HG03354 (cell line): ENCODE measurements around the gene TMEM171.

Experiments
- ATAC-seq: cut with Tn5 transposase; IDR thresholded peaks from one replicate; pipeline ENCODE4 v1.9.1; 2021; ENCODE audit warnings: mild to moderate bottlenecking; ENCODE audit not compliant: unreplicated experiment, poor library complexity, severe bottlenecking

Gene TMEM171

DNA sequence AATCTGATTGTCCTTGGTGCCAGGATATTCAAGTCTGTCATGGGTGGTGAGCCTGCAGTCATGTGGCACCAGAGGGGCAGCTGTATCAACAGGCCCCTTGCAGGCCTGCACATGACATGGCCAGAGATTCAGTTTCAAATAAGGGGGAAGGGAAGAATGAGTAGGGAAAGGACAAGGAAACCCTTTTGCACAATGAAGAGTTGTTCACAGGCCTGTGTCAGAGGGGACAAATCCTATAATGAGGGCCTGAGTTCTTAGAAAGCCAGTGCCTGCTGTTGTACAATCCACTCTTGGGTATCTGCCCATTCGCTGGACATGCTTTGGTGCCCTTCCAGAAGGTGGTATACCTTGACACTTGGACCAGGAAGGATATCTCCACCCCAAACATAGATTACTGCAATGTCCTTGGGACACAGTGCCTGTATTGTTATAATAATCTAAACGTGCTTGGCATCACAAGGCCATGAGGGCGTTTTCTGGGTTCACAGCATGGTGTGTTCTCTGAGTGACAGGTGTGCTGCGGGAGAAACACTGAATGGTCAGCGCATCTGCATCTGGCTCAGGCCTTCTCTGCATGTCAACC lies 1.9 kb upstream of the TMEM171 start:
- ATAC-seq = no peak

DNA sequence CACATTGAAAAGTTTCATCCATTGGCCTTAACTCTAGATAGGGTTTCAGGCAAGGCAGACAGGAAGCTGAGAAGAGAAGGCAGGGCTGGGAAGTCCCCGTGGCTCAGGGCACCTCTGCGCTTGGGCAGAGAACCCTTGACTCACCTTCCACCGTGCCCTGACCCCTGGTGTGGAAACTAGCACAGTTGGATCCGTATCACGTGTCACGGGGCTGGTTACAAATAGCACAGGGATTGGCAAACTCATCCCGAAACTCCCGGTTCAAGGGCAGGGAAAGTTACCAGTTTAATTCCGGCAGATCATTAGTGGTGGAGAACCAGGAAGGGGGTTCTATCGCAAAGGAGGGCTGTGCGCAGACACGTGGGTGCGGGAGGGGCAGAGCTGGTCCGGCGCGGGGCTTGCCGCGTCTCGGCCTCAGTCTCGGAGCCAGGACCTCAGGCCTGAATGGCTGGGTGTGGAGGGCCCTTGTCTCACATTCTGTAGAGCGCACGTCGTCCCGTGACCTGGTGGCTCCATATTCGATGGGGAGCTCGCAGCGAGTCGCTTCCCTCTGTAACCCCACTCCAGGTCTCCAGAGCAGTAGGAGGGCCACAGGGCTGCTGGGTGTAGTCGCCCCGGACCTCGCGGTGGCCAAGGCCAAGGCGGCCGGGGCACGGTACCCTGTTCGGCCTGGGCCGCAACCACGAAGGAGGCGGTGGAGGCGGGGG lies 771 bp upstream of the TMEM171 start:
- no peak for ATAC-seq

DNA sequence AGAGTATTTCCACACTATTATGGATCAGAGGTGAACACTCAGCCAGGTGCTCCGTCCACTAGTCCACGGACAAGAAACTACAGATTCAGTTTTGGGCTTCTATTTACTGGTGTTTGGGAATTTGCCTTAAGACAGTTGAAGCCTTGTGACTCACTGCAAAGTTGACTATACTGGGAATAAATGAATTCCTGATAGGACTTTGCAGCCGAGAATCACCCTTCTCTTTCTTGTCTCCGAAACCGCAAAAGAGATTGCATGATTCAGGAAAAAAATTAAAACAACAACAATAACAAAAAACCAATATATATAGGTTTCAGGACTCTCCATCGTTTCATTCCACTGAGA lies 716 bp downstream of the TMEM171 start:
- no peak for ATAC-seq

DNA sequence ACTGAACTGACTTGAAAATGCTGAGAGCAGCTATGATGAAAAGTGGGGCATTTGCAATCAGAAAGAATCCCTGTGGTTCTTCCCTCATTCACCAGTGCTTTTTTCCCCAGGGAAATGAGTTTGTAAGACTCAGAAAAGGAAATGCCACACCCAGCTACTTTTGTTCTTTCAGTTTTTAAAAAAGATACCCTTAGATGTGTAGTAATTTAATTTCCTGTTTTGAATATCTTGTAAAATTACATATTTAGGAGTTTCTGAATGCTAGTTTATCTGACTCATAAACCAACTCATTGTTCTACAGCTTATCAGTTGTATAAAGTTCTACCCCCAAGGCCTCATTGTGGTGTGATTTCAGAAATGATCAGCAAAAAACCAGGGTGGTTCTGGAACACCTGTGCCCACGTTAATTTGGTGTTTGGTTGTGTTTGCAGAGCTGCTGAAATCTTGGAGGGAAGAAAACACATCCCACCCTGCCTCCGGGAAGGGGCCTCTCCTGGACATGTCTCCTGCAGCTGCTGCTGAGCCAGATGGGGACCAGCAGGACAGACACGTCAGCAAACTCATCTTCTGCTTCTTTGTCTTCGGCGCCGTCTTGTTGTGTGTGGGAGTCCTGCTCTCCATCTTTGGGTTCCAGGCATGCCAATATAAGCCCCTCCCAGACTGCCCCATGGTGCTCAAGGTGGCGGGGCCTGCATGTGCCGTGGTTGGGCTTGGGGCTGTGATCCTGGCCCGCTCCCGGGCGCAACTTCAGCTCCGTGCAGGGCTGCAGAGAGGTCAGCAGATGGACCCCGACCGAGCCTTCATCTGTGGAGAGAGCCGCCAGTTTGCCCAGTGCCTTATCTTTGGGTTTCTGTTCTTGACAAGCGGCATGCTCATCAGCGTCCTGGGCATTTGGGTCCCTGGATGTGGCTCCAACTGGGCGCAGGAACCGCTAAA lies 2.8 kb downstream of the TMEM171 start:
- ATAC-seq = no peak

DNA sequence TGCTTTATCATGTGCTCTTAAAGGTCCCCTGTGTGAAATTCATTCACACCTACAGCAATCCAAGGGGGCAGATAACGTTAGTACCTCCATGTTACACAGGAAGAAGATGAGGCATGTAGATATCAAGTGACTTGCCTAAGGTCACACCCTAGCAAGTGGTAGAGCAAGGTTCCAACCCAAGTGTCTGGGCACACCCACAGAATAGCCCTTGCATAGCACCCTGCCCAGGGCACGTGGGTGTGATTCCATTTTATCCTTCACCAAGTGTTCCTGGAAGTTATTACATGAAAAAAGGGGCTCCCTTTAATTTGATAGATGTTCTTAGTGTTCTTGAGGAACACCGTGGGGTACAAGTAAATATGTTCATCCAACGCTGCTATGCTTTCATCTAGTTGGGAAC lies 4.9 kb downstream of the TMEM171 start:
- no peak for ATAC-seq

DNA sequence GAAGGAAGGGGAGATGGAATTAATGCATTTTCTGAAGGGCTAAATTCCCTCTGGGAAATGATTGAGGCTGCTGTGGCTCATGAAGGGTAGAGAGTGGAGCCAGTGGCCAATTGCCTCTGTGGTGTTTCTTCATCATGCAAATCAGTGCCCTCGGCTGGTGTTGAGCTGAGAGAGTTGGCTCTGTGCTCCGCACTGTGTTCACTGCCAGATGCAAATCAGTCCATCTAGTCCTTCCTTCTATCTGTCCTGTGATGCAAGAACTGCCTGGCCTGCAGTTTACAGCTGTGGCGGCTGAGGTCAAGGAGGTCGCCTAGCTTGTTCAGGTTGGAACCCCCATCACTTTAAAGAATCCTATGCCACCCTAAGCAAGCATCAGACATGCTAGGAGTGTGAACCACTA lies 6.0 kb downstream of the TMEM171 start:
- no peak for ATAC-seq

DNA sequence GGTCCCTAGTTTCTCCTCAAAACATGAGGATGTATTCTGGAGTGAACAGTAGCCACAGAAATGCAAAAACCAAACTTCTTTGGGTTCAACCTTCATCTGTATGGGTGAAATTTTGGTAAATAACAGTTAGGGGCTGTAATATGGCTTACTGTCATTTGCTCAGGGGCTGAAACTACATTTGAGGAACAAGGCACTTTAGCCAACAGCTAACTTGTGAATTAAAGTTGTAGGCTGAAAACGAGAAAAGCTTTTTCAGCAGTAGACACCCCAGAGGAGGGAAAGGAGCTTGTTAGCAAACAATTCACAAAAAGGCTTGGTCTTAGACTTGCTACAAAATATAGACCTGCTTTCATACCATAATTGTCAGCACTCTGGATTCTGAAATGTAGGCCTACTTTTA lies 6.6 kb downstream of the TMEM171 start:
- ATAC-seq = no peak

DNA sequence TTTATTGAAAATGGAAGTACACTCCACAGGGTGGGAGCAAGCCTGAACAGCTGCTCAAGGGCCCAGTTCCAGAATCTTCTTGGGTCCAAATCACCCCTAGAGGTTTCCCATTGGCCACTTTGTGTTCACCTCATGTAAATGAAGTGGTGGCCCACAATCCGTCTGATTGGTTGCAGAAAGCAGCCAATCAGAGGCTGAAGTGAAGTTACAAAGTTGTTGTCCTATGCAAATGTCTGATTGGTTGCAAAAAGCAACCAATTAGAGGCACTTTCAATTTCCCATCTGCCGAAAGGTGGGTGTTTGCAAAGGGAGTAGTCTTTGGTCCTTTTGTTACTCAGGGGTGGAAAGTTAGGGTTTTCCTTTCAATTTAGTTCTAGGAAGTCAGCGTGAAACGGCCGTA lies 8.8 kb downstream of the TMEM171 start:
- ATAC-seq = no peak

DNA sequence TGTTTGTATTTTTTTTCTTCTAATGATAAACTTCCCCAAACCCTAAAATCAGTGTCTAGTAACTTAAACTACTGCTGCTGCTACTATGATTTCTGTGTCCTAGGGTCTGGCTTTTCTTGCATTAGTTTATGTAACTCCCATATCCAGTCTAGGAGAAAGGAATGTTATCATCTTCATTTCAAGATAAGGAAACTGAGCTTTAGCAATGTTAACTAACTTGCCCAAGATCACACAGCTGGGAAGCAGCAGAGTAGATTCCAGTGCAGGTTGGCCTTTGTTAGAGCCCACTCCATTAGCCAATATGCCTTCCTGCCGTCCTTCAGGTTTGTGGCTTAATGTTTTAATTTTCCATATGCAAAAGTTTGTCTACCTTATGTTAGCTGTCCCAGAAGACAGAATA lies 10.4 kb downstream of the TMEM171 start:
- no peak for ATAC-seq

DNA sequence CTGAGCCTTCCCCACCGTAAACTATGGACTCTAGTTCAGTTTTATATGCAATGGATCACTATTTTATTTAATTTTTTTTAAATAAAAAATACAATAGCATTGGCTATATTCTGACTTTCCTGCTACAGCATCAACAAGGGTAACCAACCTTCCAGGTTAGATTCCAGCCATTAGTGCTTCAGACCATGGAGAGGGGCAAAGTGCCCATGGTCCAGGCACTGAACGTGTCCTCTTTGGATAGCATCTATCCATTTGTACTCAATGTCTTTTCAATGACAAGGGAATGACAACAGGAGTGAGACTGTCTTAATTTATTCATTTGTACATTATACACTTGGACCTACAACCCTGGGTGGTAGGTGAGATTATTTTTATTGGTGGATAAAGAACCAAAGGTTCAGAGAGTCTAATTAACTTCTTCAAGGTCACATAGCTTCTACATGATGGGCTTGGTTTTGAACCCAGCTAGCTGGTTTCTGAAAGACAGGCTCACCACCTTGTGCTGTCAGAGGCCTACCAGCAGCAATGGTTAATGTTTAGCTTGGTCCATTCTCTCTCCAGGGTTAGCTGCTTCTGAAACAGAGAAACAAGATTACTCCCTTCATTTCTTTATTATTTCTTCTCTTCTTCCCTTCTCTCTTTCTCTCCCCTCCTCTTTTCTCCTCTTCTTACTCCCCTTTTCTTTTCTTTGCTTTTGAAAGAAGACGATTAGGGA lies 11.5 kb downstream of the TMEM171 start:
- no peak for ATAC-seq

DNA sequence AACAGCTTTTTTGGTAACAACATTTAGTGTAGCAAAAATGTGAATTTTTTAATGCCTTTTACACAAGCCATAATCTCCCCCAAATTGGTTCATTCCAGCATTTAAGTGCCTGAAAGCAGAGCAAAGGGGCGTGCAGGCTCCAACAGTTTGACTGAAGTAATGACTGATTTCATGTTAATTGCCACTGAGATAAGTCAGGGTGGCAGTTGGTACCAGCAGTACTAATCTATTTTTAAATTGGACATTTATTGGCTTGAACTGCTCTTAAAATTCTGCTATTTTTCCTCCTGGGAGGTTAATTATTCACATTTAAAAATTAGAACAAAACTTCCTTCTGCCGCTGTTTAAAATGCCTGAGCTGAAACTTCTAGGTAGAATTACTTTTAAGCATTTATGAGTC lies 12.4 kb downstream of the TMEM171 start:
- no peak for ATAC-seq

DNA sequence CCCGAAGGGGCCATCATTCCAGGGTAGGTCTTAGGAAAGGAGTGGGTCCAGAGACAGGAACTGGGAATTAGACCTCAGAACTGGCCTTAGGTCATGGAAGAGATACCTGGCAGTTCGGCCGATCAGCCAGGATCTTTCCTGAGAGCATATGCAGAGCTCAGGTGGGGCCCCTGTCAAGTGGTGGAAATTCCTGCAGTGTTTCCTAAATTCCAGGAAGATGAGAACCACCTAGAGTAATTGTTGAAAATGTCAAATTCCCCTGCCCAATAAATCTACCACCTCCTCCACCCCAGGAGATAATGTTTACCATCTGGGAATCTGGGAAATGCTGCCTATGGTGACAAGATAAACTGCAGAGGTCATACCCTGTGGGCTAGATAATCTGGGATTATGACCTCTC lies 14.6 kb downstream of the TMEM171 start:
- no peak for ATAC-seq

DNA sequence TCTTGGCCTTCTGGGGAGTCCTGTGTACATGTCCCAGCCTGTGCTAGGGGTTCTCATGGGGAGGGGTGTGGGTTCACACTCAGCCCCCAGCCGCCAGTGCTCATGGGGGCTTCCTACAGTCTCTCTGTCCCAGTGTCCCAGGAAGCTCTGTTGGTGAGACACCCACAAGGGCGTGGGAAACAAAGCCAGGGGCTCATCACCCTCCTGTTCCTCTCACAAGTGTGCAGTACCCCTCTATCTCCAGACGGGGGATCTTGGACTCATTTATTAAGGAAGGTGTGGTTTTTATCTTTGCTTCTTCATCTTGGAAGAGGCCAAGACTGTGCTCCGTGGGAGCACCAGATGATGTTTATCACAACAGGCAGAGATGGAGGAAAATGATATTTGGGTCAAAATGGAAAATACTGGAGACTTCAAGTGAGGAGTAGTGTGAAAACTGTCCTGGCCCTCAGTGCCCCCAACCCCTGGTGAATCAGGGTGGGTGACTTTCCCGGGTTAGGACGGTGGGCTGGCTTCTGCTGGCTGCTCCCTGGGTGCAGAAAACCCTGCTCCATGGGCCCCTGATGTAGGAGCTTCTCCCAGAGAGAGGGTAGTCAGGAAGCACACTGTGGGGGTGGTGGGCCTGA lies 15.2 kb downstream of the TMEM171 start:
- ATAC-seq = no peak

DNA sequence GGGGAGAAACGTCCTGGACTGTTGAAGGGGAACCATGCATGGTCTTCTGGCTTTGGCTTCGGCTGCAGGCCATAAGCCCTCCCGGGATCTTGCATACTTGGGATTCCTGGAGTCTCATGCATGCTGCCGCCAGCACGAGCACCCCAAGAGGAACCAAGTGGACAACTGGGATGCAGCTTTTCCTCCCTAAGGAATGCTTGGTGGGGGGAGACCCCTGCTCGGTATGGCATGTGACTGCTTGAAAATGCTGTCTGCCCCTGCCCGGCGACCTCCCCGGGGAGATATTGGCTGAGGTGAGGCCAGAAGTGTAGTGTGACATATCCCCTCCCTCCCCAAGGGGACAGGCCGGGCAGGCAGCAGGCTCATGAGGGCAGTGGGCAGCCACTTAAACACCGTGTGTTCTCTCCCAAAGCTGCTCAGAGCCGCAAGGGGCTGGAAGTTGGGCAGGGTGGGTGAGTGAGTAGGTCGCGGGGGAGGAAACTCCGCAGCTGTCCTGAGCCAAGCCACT lies 15.7 kb downstream of the TMEM171 start:
- ATAC-seq = no peak

DNA sequence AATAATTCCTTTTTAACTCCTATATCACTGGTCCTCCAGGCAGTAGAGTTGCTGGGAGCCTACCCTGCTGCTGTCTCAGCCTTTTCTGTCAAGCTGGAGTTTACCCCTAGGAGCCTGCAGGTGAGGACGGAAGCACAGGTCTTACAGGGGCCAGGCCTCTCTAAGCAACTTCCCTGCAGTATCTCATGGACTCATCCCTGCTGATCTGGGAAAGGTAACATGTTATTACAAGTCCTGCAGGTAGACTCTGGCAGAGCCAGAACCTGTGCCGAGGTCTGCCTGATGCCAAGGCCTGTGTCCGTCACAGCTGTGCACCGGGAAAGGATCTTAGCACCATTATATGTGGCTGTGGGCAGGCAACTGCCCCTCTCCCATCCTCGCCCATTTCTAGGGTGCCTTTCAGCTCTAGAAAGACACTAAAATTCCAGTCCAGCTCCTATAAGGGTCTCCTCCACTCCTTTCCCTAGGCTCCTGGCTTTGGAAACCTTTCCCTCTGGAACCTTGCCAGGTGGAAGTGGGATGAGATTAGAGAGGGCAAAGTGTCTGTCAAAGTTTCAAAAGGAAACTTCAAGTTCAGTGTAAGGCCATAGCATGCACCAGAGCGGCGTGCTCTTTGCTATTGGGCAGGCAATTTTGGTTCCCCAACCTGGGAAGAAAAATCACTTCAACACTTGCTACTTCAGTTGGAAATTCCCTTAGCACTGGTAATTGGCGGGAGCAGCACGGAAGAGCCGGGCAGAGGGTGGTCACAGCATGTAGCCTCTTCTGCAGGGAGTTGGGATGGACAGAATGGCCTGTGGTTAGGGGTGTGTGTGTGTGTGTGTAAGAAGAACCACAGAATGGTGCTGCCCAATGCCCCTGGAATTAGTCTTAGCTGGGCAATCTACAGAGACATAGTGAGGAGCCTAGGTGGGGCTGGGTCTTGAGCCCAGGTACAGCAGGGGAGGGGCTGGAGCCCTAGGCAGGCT lies 17.5 kb downstream of the TMEM171 start:
- no peak for ATAC-seq

DNA sequence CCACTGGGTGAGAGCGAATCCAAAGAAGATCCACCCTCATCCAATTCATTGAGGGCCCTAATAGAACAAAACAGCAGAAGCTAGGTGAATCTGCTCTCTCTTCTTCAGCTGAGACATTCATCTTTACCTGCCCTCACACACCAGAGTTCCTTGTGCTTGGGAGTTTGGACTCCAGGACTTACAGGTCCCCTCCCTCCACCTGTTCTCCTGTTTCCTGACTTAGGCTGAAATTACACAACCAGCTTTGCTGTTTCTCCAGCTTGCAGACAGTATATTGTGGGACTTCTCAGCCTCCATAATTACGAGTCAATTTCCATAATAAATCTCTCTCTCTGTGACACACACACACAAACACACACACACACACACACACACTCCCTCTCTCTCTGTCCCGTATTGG lies 19.1 kb downstream of the TMEM171 start:
- ATAC-seq = no peak

DNA sequence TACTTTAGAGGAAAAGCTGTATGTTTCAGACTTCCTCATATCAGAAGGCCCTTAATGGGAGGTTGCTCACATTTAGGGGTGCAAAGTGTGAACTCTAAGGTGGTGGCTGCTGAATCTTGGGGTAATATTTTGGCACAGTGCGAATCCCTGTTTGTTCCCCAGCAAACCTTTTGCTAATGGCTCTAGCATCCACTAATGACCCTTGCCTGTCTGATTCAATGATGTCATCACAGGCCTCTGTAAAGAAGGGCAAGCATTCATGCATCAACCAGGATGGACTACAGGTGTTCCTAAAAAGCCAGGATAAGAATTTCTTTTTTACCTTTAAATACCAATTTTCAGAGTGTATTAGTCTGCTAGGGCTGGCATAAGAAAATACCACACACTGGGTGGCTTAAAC lies 20.4 kb downstream of the TMEM171 start:
- no peak for ATAC-seq

DNA sequence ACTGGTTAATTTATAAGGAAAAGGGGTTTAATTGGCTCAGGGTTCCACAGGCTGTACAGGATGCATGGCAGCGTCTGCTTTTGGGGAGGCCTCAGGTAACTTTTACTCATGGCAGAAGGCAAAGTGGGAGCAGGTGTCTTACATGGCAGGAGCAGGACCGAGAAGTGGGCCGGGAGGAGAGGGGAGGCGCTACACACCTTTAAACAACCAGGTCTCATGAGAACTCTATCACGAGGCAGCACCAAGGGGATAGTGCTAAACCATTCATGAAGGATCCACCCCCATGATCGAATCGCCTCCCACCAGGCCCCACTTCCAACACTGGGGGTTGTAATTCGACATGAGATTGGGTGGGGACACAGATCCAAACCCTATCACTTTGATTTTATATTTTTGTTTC lies 21.7 kb downstream of the TMEM171 start:
- no peak for ATAC-seq

DNA sequence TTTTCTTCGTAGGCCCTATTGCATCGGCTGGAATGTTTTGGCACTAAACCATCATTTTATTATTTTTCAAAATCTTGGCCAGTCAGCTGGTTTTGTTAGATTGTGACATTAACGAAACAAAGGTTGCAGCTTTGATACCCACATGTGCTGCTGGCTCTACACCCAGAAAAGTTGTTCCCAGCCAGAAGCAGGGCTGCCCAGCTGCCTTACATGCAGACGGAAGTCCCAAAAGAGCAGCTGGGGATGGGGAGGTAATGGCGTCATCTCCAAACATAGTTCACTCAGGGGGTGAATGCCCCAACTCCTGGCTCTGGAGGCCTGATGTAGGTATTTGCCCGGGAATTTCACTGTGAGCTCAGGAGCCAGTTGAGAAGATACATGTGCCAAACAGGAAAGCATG lies 23.3 kb downstream of the TMEM171 start:
- ATAC-seq = no peak
